Stimulated activated effector memory CD8-positive, alpha-beta T cell treated with anti-CD3 and anti-CD28 coated beads, Interleukin-12 subunit alpha, Interleukin-12 subunit beta, amount 100 ng/mL, for 72 hours (primary cell): ENCODE data around the gene CPSF2.
"Not testable (repeated sequence)": the region's sequence is repeated elsewhere in the genome, so short reads cannot be mapped to it uniquely, and the experiment has no call there.

Experiments used
- ATAC-seq: fragments of 150-1000 bp; cut with Tn5 transposase; 2 replicates; pipeline ENCODE4 v1.10.0; 2021
- DNase-seq, 2 donors: peaks; one replicate each; pipeline ENCODE4 v3.0.0; 2021 to 2022; ENCODE audit warnings: low spot score in 2 of 2
- H3K27ac Mint-ChIP-seq: one replicate; pipeline ENCODE4 v1.8.0; 2022; ENCODE audit warnings: mild to moderate bottlenecking, mixed read lengths
- H3K36me3 Mint-ChIP-seq: one replicate; pipeline ENCODE4 v1.8.0; 2022; ENCODE audit warnings: mild to moderate bottlenecking, mixed read lengths
- H3K4me1 Mint-ChIP-seq: one replicate; pipeline ENCODE4 v1.8.0; 2022; ENCODE audit warnings: mixed read lengths
- H3K4me3 Mint-ChIP-seq: one replicate; pipeline ENCODE4 v1.8.0; 2022; ENCODE audit warnings: mild to moderate bottlenecking, mixed read lengths
- H3K9me3 Mint-ChIP-seq: one replicate; pipeline ENCODE4 v1.8.0; 2022; ENCODE audit warnings: mixed read lengths

The CPSF2 gene

GRCh38 chr14:92134456-92134855 is 12.7 kb downstream of the CPSF2 start:
- ATAC-seq: no peak
- H3K36me3 Mint-ChIP-seq: peaks cover 99% of the 10 kb centered on the region

GRCh38 chr14:92135269-92135668 is 13.5 kb downstream of the CPSF2 start:
- Mint-ChIP-seq H3K27ac (no peak overlapping the region), H3K36me3 (peaks cover 99% of the 10 kb centered on the region), H3K9me3 (no peaks in the 10 kb centered on the region), H3K4me3 (no peak overlapping the region), H3K4me1 (no peaks in the 10 kb centered on the region)
- ATAC-seq (no peak), DNase-seq (no peak)

More at GRCh38 chr14:92134456-92134855, 12.7 kb downstream of the CPSF2 start:
- Mint-ChIP-seq H3K9me3 (no peaks in the 10 kb centered on the region), H3K4me3 (no peak overlapping the region), H3K27ac (no peak overlapping the region), H3K4me1 (no peaks in the 10 kb centered on the region)
- DNase-seq: no peak

GRCh38 chr14:92143309-92143708 is 21.5 kb downstream of the CPSF2 start:
- H3K9me3 Mint-ChIP-seq: no peaks in the 10 kb centered on the region
- ATAC-seq (no peak), DNase-seq (no peak)
- H3K4me3 Mint-ChIP-seq: no peak overlapping the region
- H3K36me3 Mint-ChIP-seq: peaks cover 100% of the 10 kb centered on the region
- H3K4me1 Mint-ChIP-seq: peaks cover 7% of the 10 kb centered on the region
- no peak overlapping the region for H3K27ac Mint-ChIP-seq

- Mint-ChIP-seq H3K36me3 (peaks cover 100% of the 10 kb centered on the region), H3K27ac (no peak overlapping the region), H3K4me1 (peaks cover 7% of the 10 kb centered on the region), H3K9me3 (no peaks in the 10 kb centered on the region), H3K4me3 (no peak overlapping the region)
- no peak for DNase-seq
- ATAC-seq: no peak
Observed at GRCh38 chr14:92143962-92144361, 22.2 kb downstream of the CPSF2 start.

- H3K27ac Mint-ChIP-seq: no peak overlapping the region
- H3K9me3 Mint-ChIP-seq: no peaks in the 10 kb centered on the region
- ATAC-seq (no peak), DNase-seq (no peak)
- H3K4me3 Mint-ChIP-seq: no peak overlapping the region
- H3K4me1 Mint-ChIP-seq: peaks cover 7% of the 10 kb centered on the region
- H3K36me3 Mint-ChIP-seq: peaks cover 100% of the 10 kb centered on the region
Observed at GRCh38 chr14:92144708-92145107, 22.9 kb downstream of the CPSF2 start.

- ATAC-seq (no peak), DNase-seq (no peak)
- no peaks in the 10 kb centered on the region for H3K9me3 Mint-ChIP-seq
- peaks cover 7% of the 10 kb centered on the region for H3K4me1 Mint-ChIP-seq
- no peak overlapping the region for H3K4me3 Mint-ChIP-seq
- H3K36me3 Mint-ChIP-seq: peaks cover 97% of the 10 kb centered on the region
- H3K27ac Mint-ChIP-seq: no peak overlapping the region
Observed at GRCh38 chr14:92153581-92153980, 31.8 kb downstream of the CPSF2 start.

GRCh38 chr14:92154283-92154942 is 32.6 kb downstream of the CPSF2 start:
- ATAC-seq (no peak), DNase-seq (no peak)
- Mint-ChIP-seq H3K4me1 (peaks cover 7% of the 10 kb centered on the region), H3K27ac (peak overlapping the region; percentile 26), H3K9me3 (no peaks in the 10 kb centered on the region), H3K36me3 (peaks cover 97% of the 10 kb centered on the region), H3K4me3 (no peak overlapping the region)

GRCh38 chr14:92160619-92161018 is 38.9 kb downstream of the CPSF2 start:
- H3K9me3 Mint-ChIP-seq: peaks cover 3% of the 10 kb centered on the region
- H3K4me3 Mint-ChIP-seq: no peak overlapping the region
- ATAC-seq: no peak
- H3K36me3 Mint-ChIP-seq: peaks cover 100% of the 10 kb centered on the region
- H3K4me1 Mint-ChIP-seq: peaks cover 7% of the 10 kb centered on the region
- H3K27ac Mint-ChIP-seq: peak overlapping the region; percentile 43
- no peak for DNase-seq

- Mint-ChIP-seq H3K36me3 (peaks cover 100% of the 10 kb centered on the region), H3K27ac (no peak overlapping the region), H3K4me3 (no peak overlapping the region), H3K9me3 (peaks cover 3% of the 10 kb centered on the region), H3K4me1 (peaks cover 7% of the 10 kb centered on the region)
- DNase-seq (no peak), ATAC-seq (no peak)
Observed at GRCh38 chr14:92161521-92161920, 39.8 kb downstream of the CPSF2 start.

- no peak for ATAC-seq
- peaks cover 72% of the 10 kb centered on the region for H3K36me3 Mint-ChIP-seq
- no peak overlapping the region for H3K27ac Mint-ChIP-seq
Observed at GRCh38 chr14:92164958-92165357, 43.2 kb downstream of the CPSF2 start.

GRCh38 chr14:92173668-92174067 is 51.9 kb downstream of the CPSF2 start:
- ATAC-seq (no peak), DNase-seq (no peak)
- no peak overlapping the region for H3K27ac Mint-ChIP-seq

More at GRCh38 chr14:92164958-92165357, 43.2 kb downstream of the CPSF2 start:
- no peak overlapping the region for H3K4me3 Mint-ChIP-seq
- no peaks in the 10 kb centered on the region for H3K4me1 Mint-ChIP-seq
- H3K9me3 Mint-ChIP-seq: peaks cover 3% of the 10 kb centered on the region
- DNase-seq: no peak

GRCh38 chr14:92175811-92176210 is 54.0 kb downstream of the CPSF2 start:
- Mint-ChIP-seq H3K36me3 (no peaks in the 10 kb centered on the region), H3K4me3 (no peak overlapping the region), H3K4me1 (no peaks in the 10 kb centered on the region), H3K27ac (no peak overlapping the region), H3K9me3 (peaks cover 3% of the 10 kb centered on the region)
- DNase-seq (no peak), ATAC-seq (no peak)

More at GRCh38 chr14:92173668-92174067, 51.9 kb downstream of the CPSF2 start:
- Mint-ChIP-seq H3K36me3 (no peaks in the 10 kb centered on the region), H3K4me1 (no peaks in the 10 kb centered on the region), H3K4me3 (no peak overlapping the region), H3K9me3 (no peaks in the 10 kb centered on the region)

GRCh38 chr14:92176476-92176875 is 54.7 kb downstream of the CPSF2 start:
- DNase-seq: no peak
- no peaks in the 10 kb centered on the region for H3K4me1 Mint-ChIP-seq
- H3K9me3 Mint-ChIP-seq: peaks cover 3% of the 10 kb centered on the region
- H3K36me3 Mint-ChIP-seq: no peaks in the 10 kb centered on the region
- no peak for ATAC-seq
- no peak overlapping the region for H3K4me3 Mint-ChIP-seq
- H3K27ac Mint-ChIP-seq: no peak overlapping the region

GRCh38 chr14:92179178-92179577 is 57.4 kb downstream of the CPSF2 start:
- not testable (repeated sequence) for H3K9me3 Mint-ChIP-seq, H3K4me3 Mint-ChIP-seq, H3K27ac Mint-ChIP-seq, ATAC-seq, H3K4me1 Mint-ChIP-seq, DNase-seq, H3K36me3 Mint-ChIP-seq

- Mint-ChIP-seq H3K9me3 (no peaks in the 10 kb centered on the region), H3K36me3 (no peaks in the 10 kb centered on the region), H3K4me3 (no peak overlapping the region), H3K4me1 (no peaks in the 10 kb centered on the region), H3K27ac (no peak overlapping the region)
- no peak for DNase-seq
- ATAC-seq: no peak
Observed at GRCh38 chr14:92185559-92185958, 63.8 kb downstream of the CPSF2 start.

GRCh38 chr14:92187616-92188015 is 65.8 kb downstream of the CPSF2 start:
- H3K4me3 Mint-ChIP-seq, H3K4me1 Mint-ChIP-seq, DNase-seq, H3K9me3 Mint-ChIP-seq, H3K27ac Mint-ChIP-seq, H3K36me3 Mint-ChIP-seq, ATAC-seq: not testable (repeated sequence)
